Middle frontal gyrus (tissue), 1 donor: ENCODE measurements around the gene CHCHD6.
"Not testable (repeated sequence)": the region's sequence is repeated elsewhere in the genome, so short reads cannot be mapped to it uniquely, and the experiment has no call there.

Source experiments
- DNase-seq: peaks from one replicate; pipeline ENCODE4 v3.0.0-alpha.2; 2015; ENCODE audit warnings: low spot score; ENCODE audit errors: extremely low spot score

Gene CHCHD6

GRCh38 chr3:126765187-126766069 is 61.4 kb downstream of the CHCHD6 start:
- DNase-seq = no peak

- no peak for DNase-seq
These were observed 62.6 kb downstream of the CHCHD6 start for GRCh38 chr3:126766653-126767052.

GRCh38 chr3:126768903-126769302 is 64.9 kb downstream of the CHCHD6 start:
- no peak for DNase-seq

- no peak for DNase-seq
These were observed 66.1 kb downstream of the CHCHD6 start for GRCh38 chr3:126770096-126770495.

GRCh38 chr3:126773167-126773566 is 69.1 kb downstream of the CHCHD6 start:
- no peak for DNase-seq

GRCh38 chr3:126773783-126774182 is 69.7 kb downstream of the CHCHD6 start:
- no peak for DNase-seq

- DNase-seq = no peak
These were observed 73.3 kb downstream of the CHCHD6 start for GRCh38 chr3:126777366-126777765.

- no peak for DNase-seq
These were observed 76.6 kb downstream of the CHCHD6 start for GRCh38 chr3:126780666-126781065.

GRCh38 chr3:126781406-126781805 is 77.4 kb downstream of the CHCHD6 start:
- DNase-seq = no peak

- no peak for DNase-seq
These were observed 78.0 kb downstream of the CHCHD6 start for GRCh38 chr3:126781889-126782491.

GRCh38 chr3:126782536-126782935 is 78.5 kb downstream of the CHCHD6 start:
- no peak for DNase-seq

GRCh38 chr3:126784254-126784653 is 80.2 kb downstream of the CHCHD6 start:
- DNase-seq = no peak

GRCh38 chr3:126791320-126791719 is 87.3 kb downstream of the CHCHD6 start:
- not testable (repeated sequence) for DNase-seq

GRCh38 chr3:126792998-126793397 is 89.0 kb downstream of the CHCHD6 start:
- no peak for DNase-seq

- no peak for DNase-seq
These were observed 93.5 kb downstream of the CHCHD6 start for GRCh38 chr3:126797563-126797962.

GRCh38 chr3:126798521-126798920 is 94.5 kb downstream of the CHCHD6 start:
- DNase-seq = no peak

- DNase-seq = no peak
These were observed 95.1 kb downstream of the CHCHD6 start for GRCh38 chr3:126799099-126799498.

GRCh38 chr3:126801312-126801711 is 97.3 kb downstream of the CHCHD6 start:
- not testable (repeated sequence) for DNase-seq

GRCh38 chr3:126807795-126808194 is 103.8 kb downstream of the CHCHD6 start:
- no peak for DNase-seq

GRCh38 chr3:126811530-126811929 is 107.5 kb downstream of the CHCHD6 start:
- DNase-seq = no peak

- DNase-seq = no peak
These were observed 112.3 kb downstream of the CHCHD6 start for GRCh38 chr3:126816298-126816697.

- no peak for DNase-seq
These were observed 113.1 kb downstream of the CHCHD6 start for GRCh38 chr3:126816986-126817777.
